ENCODE results near the gene CDK1.

DNA sequence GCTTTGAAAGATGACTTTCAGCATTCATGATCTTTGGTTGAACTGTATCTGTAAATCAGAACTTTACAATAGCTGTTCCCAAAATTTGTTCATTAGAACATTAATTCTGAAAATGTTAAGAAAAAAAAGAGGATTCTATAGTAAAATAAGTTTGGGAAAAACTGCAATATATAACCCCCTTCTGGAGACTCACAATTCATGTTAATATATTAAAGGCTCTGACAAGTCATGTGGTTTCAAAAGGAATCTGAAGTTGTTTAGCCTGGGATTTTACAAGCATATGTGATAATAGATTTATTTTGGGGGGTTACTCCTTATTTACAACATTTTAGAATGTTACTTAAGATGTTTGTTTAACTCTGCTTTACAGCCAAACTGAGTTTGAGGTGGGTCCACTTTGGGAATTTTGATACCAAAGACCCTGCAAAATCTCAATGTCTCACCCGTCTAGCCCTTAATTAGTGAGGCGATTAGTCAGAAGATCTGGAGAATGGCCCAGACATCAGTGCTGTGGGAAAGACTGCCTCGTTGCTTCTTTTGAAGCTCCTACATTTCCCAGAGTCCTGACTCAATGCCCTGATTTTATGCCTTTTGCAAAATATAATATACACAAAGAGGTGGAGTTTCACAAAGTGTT is 40.0 kb downstream of the CDK1 start:
- TF ChIP-seq, protein P1, sequence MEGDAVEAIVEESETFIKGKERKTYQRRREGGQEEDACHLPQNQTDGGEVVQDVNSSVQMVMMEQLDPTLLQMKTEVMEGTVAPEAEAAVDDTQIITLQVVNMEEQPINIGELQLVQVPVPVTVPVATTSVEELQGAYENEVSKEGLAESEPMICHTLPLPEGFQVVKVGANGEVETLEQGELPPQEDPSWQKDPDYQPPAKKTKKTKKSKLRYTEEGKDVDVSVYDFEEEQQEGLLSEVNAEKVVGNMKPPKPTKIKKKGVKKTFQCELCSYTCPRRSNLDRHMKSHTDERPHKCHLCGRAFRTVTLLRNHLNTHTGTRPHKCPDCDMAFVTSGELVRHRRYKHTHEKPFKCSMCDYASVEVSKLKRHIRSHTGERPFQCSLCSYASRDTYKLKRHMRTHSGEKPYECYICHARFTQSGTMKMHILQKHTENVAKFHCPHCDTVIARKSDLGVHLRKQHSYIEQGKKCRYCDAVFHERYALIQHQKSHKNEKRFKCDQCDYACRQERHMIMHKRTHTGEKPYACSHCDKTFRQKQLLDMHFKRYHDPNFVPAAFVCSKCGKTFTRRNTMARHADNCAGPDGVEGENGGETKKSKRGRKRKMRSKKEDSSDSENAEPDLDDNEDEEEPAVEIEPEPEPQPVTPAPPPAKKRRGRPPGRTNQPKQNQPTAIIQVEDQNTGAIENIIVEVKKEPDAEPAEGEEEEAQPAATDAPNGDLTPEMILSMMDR (IDR thresholded peaks at IDR 0.05) = no peak
- TF ChIP-seq EP300 (IDR thresholded peaks at IDR 0.05) = no peak

Measured in upper lobe of left lung (tissue), 4 donors.